ENCODE measurements around the gene ILKAP. TPM values are rescaled to one million over a fixed set of nuclear protein-coding genes. Genes with fewer than 3 reads are reported as not detected.

The ILKAP gene, protein sequence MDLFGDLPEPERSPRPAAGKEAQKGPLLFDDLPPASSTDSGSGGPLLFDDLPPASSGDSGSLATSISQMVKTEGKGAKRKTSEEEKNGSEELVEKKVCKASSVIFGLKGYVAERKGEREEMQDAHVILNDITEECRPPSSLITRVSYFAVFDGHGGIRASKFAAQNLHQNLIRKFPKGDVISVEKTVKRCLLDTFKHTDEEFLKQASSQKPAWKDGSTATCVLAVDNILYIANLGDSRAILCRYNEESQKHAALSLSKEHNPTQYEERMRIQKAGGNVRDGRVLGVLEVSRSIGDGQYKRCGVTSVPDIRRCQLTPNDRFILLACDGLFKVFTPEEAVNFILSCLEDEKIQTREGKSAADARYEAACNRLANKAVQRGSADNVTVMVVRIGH
- 19.8 and 32.1 TPM in 2 replicates for total RNA-seq

GRCh38 chr2:238203094-238203972 is at the start of gene ILKAP:
Gene ILKAP (minus strand): TSS chr2:238203695. CDS start chr2:238203553, 142 bp downstream.

GRCh38 chr2:238239863-238240756 is 36.6 kb upstream of the ILKAP start, which contains the start of gene HES6:
Gene HES6 (minus strand): TSS chr2:238240038. CDS start chr2:238239905, 133 bp downstream.

DNA sequence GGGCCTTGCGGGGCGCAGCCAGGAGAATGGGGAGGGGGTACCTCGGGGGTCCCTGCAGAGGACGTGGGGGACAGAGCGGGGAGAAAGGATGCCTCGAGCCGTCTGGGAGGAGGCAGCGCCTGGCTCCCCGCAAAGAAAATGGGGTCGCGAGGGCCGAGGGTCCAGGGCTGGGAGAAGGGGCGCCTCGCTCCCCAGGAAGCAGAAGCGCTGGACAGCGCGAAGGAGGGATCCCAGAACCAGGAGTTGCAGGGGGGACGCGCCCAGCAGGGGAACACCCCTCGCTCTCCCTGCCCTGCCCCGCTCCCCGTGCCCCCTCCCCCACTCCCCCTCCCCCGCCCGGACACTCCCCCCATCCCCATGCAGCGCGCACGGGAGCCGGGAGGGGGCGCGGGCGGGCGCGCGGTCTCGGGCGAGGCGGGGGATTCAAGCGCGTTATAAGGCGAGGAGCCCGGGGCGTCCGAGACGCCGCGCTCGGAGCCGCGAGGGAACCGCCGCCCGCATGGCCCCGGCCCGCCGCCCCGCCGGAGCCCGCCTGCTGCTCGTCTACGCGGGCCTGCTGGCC is 44.9 kb downstream of the ILKAP start, which contains the start of gene ERFE:
Gene ERFE (plus strand): TSS at position 462 of the 562 bp plus-strand sequence. CDS start 38 bp downstream, at position 500.

GRCh38 chr2:238138331-238139195 is 64.9 kb downstream of the ILKAP start, which contains the start of gene KLHL30:
Gene KLHL30 (plus strand): TSS chr2:238138668. CDS start chr2:238140755, 2,087 bp downstream.

Other genes with a start within 250 kb of the ILKAP start
- 59.3 and 60.4 TPM in 2 replicates for gene UBE2F, start 236.7 kb downstream of the ILKAP start, total RNA-seq
- gene SCLY, start 142.7 kb downstream of the ILKAP start, total RNA-seq: 11.6 and 11.9 TPM in 2 replicates
- 2.3 and 9.8 TPM in 2 replicates for gene ESPNL, start 103.4 kb downstream of the ILKAP start, total RNA-seq
- 0.29 and 0.66 TPM in 2 replicates for gene KLHL30, start 65.0 kb downstream of the ILKAP start, total RNA-seq
- gene ERFE, start 44.7 kb downstream of the ILKAP start, total RNA-seq: 3.6 and 4.2 TPM in 2 replicates
- gene HES6, start 36.3 kb upstream of the ILKAP start, total RNA-seq: 1.8 and 2.9 TPM in 2 replicates
- gene PER2, start 84.9 kb upstream of the ILKAP start, total RNA-seq: 2.8 and 5.4 TPM in 2 replicates
- gene TRAF3IP1, start 116.8 kb upstream of the ILKAP start, total RNA-seq: 6.9 and 8.0 TPM in 2 replicates
- gene ASB1, start 223.2 kb upstream of the ILKAP start, total RNA-seq: 33.5 and 33.9 TPM in 2 replicates

All from smooth muscle cell of trachea (primary cell).